Naive thymus-derived CD4-positive, alpha-beta T cell (primary cell): Measurements from ENCODE around the gene RABL3. TPM values are rescaled to one million over a fixed set of nuclear protein-coding genes. Genes with fewer than 3 reads are reported as not detected.
A peak's percentile ranks its signal among the peaks of the same experiment; 100 is the strongest.
"Not testable (repeated sequence)": the region's sequence is repeated elsewhere in the genome, so short reads cannot be mapped to it uniquely, and the experiment has no call there.

Experiments
- ATAC-seq: fragments of 150-1000 bp; cut with Tn5 transposase; 2 replicates; pipeline ENCODE4 v1.10.0; 2021; ENCODE audit warnings: mild to moderate bottlenecking, moderate library complexity
- CTCF ChIA-PET: fragments of 350-600 bp; sonication (Branson Sonifier 250); formaldehyde crosslinking; loops from one replicate; lab custom pipeline; 2021; ENCODE audit warnings: antibody characterized with exemption; lab: Charles Lee
- POLR2A ChIA-PET: fragments of 350-600 bp; sonication (Branson Sonifier 250); formaldehyde crosslinking; loops from one replicate; lab custom pipeline; 2021; ENCODE audit warnings: antibody characterized with exemption, inconsistent platforms; lab: Charles Lee
- DNase-seq, 9 donors: peaks; one replicate each; pipeline versions ENCODE4 v3.0.0 to v3.0.0-alpha.2; 2020 to 2022; ENCODE audit warnings: mixed read lengths in 1 of 9
- H3K27ac ChIP-seq: one replicate; pipeline ENCODE4 v1.7.0; 2013; ENCODE audit warnings: mild to moderate bottlenecking, low read depth, low read length, moderate library complexity
- H3K27me3 ChIP-seq, 2 donors: one replicate each; pipeline ENCODE4 v1.7.0; 2013; ENCODE audit warnings: low read length in 2 of 2, mild to moderate bottlenecking in 2 of 2, moderate library complexity in 2 of 2; ENCODE audit not compliant: control insufficient read depth in 2 of 2, insufficient read depth in 2 of 2
- H3K36me3 ChIP-seq, 3 experiments: 1 replicate in 2 of 3; 2 replicates in 1 of 3; pipeline ENCODE4 v1.7.0; 2013; ENCODE audit warnings: low read length in 3 of 3, mild to moderate bottlenecking in 3 of 3, moderate library complexity in 1 of 3; ENCODE audit not compliant: insufficient read depth in 3 of 3, control insufficient read depth in 2 of 3
- H3K4me1 ChIP-seq, 2 donors: one replicate each; pipeline ENCODE4 v1.7.0; 2013; ENCODE audit warnings: low read length in 2 of 2, mild to moderate bottlenecking in 2 of 2, moderate library complexity in 1 of 2; ENCODE audit not compliant: control insufficient read depth in 2 of 2, insufficient read depth in 2 of 2
- H3K4me3 ChIP-seq: 2 replicates; pipeline ENCODE4 v1.7.0; 2013; ENCODE audit warnings: mild to moderate bottlenecking, low read length
- H3K9me3 ChIP-seq, 3 experiments: 1 replicate in 2 of 3; 2 replicates in 1 of 3; pipeline ENCODE4 v1.7.0; 2013; ENCODE audit warnings: low read length in 3 of 3; ENCODE audit not compliant: control insufficient read depth in 2 of 3
- H3K27ac Mint-ChIP-seq, 9 donors: one replicate each; pipeline ENCODE4 v1.8.0; 2020 to 2022; ENCODE audit warnings: mixed read lengths in 9 of 9, mild to moderate bottlenecking in 8 of 9, moderate library complexity in 5 of 9, inconsistent platforms in 2 of 9
- H3K27me3 Mint-ChIP-seq, 5 donors: one replicate each; pipeline ENCODE4 v1.8.0; 2021 to 2022; ENCODE audit warnings: mixed read lengths in 5 of 5, mild to moderate bottlenecking in 1 of 5
- H3K36me3 Mint-ChIP-seq, 5 donors: one replicate each; pipeline ENCODE4 v1.8.0; 2020 to 2022; ENCODE audit warnings: mixed read lengths in 5 of 5, mild to moderate bottlenecking in 3 of 5, inconsistent platforms in 1 of 5
- H3K4me1 Mint-ChIP-seq, 7 donors: one replicate each; pipeline ENCODE4 v1.8.0; 2020 to 2022; ENCODE audit warnings: mixed read lengths in 7 of 7, mild to moderate bottlenecking in 3 of 7, inconsistent platforms in 1 of 7
- H3K4me3 Mint-ChIP-seq, 10 donors: one replicate each; pipeline ENCODE4 v1.8.0; 2020 to 2022; ENCODE audit warnings: mild to moderate bottlenecking in 10 of 10, mixed read lengths in 10 of 10, moderate library complexity in 6 of 10, inconsistent platforms in 2 of 10
- H3K9me3 Mint-ChIP-seq, 11 donors: one replicate each; pipeline ENCODE4 v1.8.0; 2020 to 2022; ENCODE audit warnings: mixed read lengths in 11 of 11, mild to moderate bottlenecking in 4 of 11, inconsistent platforms in 1 of 11, moderate library complexity in 1 of 11
- intact Hi-C, 2 donors: fragments of 100-400 bp; cut with micrococcal nuclease; formaldehyde crosslinking; loops; one replicate each; pipeline ENCODE4 v1.15.1; 2023
- polyA plus RNA-seq, 2 donors: library from polyadenylated mRNA; unstranded; fragments of 300-500 nt; fragmentation: Illumina TruSeq; gene quantifications; one replicate each; pipeline ENCODE4 v1.2.3, GENCODE V29; 2021
- total RNA-seq, 6 experiments: library from RNA in 5 of 6; stranded (reverse) in 5 of 6; gene quantifications; 1 replicate in 5 of 6; 2 replicates in 1 of 6; pipeline ENCODE4 v1.2.3 and lab custom pipeline; 2021 to 2026

The RABL3 gene
- total and polyA plus RNA-seq, 7 experiments from 2014 or later = 15.4 to 40.6 (median 23.1) TPM

DNA sequence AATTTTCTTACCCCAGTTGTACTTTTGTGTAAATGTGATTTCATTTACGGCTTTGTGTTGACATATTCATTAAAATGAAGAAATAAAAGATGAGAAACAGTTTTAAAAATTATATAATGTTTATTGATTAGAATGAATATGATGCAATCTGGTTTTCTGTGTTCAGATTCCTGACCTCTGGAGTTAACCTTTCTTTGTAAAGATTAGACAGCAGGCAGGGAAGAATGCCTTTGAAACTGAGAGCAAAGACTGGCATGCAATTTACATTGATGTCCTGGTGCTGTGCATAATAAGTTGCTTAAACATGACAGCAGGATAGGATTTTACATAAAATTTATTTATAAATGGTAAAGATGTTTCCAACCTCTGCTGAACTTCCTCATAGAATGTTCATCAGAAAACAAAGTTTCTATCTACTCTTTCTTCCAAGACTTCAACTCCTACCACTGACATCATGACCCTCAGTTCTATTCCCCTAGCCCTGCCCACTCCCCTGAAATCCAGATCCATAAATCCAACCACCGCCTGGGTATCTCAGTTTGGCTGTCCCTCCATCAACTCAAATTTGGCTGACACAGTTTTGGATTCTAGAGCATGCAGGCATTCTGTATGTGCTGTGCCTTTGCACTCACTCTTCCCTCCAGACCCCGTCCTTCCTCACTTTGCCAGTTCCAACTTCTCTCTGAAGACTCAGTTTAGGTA lies 62.0 kb downstream of the RABL3 start:
- Histone ChIP-seq H3K27me3 (no peaks in the 10 kb centered on the region), H3K36me3 (no peaks in the 10 kb centered on the region), H3K27ac (no peak overlapping the region), H3K4me1 (no peaks in the 10 kb centered on the region), H3K4me3 (no peak overlapping the region), H3K9me3 (peaks cover 0 to 5% (median 0%) of the 10 kb centered on the region in 3 experiments)
- intact Hi-C loops = no loop called here
- H3K27me3 Mint-ChIP-seq = peaks cover 8 to 19% (median 8%) of the 10 kb centered on the region in 5 donors
- peaks cover 3 to 11% (median 4%) of the 10 kb centered on the region in 7 donors for H3K4me1 Mint-ChIP-seq
- no peak overlapping the region for H3K4me3 Mint-ChIP-seq
- no peak overlapping the region for H3K27ac Mint-ChIP-seq
- ATAC-seq = no peak
- CTCF ChIA-PET = interaction anchor here (0.6 kb wide), 1 partner anchor 1878 kb away, joined by 3 read pairs; no protein-coding TSS in a partner anchor
- POLR2A ChIA-PET = no interaction called here
- DNase-seq = no peak
- peaks cover 0 to 22% (median 12%) of the 10 kb centered on the region in 5 donors for H3K36me3 Mint-ChIP-seq
- H3K9me3 Mint-ChIP-seq = peaks cover 2 to 30% (median 10%) of the 10 kb centered on the region in 11 donors

DNA sequence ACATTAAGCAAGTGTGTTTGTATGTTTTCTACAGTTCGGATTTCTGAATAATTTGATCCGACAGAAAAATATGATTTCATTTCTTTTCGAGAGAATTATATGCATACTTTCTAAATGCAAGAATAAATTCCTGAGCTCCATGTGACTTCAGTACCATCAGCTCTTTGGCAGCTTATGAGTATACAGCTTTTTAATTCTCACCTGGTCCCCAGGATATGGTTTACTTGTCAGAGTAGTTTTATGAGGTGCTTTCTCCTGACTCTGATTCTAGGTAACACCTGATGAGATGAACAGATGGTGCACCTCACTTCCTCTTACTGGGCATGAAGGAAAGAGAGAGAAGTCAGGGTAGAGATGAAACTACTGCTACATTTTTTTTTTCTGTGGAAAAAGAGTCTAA lies 63.3 kb downstream of the RABL3 start:
- intact Hi-C loops = no loop called here
- H3K27me3 ChIP-seq = no peaks in the 10 kb centered on the region
- no peaks in the 10 kb centered on the region for H3K36me3 ChIP-seq
- Mint-ChIP-seq H3K4me3 (no peak overlapping the region), H3K9me3 (peaks cover 2 to 30% (median 10%) of the 10 kb centered on the region in 11 donors), H3K27ac (no peak overlapping the region), H3K27me3 (peaks cover 8 to 19% (median 10%) of the 10 kb centered on the region in 5 donors), H3K4me1 (peaks cover 3 to 11% (median 4%) of the 10 kb centered on the region in 7 donors), H3K36me3 (peaks cover 0 to 21% (median 12%) of the 10 kb centered on the region in 5 donors)
- ChIA-PET CTCF (interaction anchor here (0.7 to 0.8 kb wide), 2 partner anchors 10 to 134 kb away, joined by 4 to 5 read pairs; no protein-coding TSS in a partner anchor), POLR2A (interaction anchor here (0.8 to 1.2 kb wide), 3 partner anchors 13 to 63 kb away, joined by 3 to 5 read pairs (median 4); partner anchors contain the start of genes GTF2E1 and RABL3)
- H3K9me3 ChIP-seq = peaks cover 0 to 5% (median 0%) of the 10 kb centered on the region in 3 experiments
- H3K4me3 ChIP-seq = no peak overlapping the region
- ATAC-seq = no peak
- DNase-seq = no peak
- H3K4me1 ChIP-seq = no peaks in the 10 kb centered on the region
- no peak overlapping the region for H3K27ac ChIP-seq

DNA sequence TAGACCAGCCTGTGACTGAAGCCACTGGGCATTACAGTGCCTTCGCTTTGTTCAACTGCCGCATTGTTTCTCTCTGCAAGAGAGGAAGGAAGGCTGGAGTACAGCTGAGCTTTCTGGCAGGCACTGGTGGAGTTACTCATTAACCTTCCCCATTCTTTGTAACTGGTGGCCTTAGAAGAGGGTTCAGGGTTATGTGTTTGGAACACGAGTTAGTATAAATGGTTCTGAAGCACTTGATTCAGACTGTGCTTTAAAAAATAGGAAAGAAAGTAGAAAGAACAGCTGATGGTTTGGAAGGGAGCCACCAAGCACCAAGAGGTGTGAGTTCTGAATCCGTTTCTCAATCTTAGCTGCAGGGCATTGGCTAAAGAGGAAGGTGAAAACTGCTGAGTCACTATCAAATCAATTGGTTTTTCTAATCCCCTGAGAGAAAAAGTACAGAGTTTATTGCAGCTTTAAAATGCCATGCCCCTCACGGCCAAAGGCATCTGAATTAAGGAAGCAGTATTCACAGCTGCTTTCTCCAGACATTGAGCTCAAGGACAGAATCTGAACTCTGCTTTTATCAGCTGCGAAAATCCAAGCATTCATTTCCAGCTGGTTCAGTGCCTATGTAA lies 63.9 kb downstream of the RABL3 start:
- DNase-seq (no peak), ATAC-seq (peak; percentile 61)
- Mint-ChIP-seq H3K9me3 (peaks cover 2 to 30% (median 10%) of the 10 kb centered on the region in 11 donors), H3K27ac (peak overlapping the region in 1 of 9 donors; percentile 4), H3K36me3 (peaks cover 0 to 23% (median 12%) of the 10 kb centered on the region in 5 donors), H3K4me1 (peaks cover 3 to 11% (median 4%) of the 10 kb centered on the region in 7 donors), H3K27me3 (peaks cover 8 to 19% (median 10%) of the 10 kb centered on the region in 5 donors), H3K4me3 (peak overlapping the region in 4 of 10 donors; percentile 7 to 58 (median 39))
- no peak overlapping the region for H3K4me3 ChIP-seq
- H3K9me3 ChIP-seq = peaks cover 0 to 5% (median 0%) of the 10 kb centered on the region in 3 experiments
- H3K4me1 ChIP-seq = no peaks in the 10 kb centered on the region
- H3K27ac ChIP-seq = no peak overlapping the region
- no peaks in the 10 kb centered on the region for H3K36me3 ChIP-seq
- CTCF ChIA-PET = interaction anchor here (0.7 to 0.8 kb wide), 2 partner anchors 10 to 135 kb away, joined by 4 to 5 read pairs; no protein-coding TSS in a partner anchor
- no peaks in the 10 kb centered on the region for H3K27me3 ChIP-seq
- POLR2A ChIA-PET = interaction anchor here (0.8 to 1.2 kb wide), 3 partner anchors 13 to 64 kb away, joined by 3 to 5 read pairs (median 4); partner anchors contain the start of genes GTF2E1 and RABL3
- intact Hi-C loops = no loop called here

DNA sequence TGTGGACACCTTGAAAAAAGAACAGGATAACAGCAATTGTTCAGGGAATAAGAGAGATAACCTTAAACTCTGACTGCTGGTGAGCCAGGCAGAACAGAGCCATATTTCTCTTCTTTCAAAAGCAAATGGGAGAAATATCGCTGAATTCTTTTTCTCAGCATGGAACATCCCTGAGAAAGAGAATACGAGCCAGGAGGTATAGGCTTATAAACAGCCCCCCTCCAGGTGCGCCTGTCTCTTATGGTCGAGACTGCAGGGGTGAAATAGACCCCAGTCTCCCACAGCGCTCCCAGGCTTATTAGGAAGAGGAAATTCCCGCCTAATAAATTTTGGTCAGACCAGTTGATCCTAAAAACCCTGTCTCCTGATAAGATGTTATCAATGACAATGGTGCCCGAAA lies 65.1 kb downstream of the RABL3 start:
- H3K27me3 Mint-ChIP-seq = peaks cover 8 to 19% (median 10%) of the 10 kb centered on the region in 5 donors
- intact Hi-C loops, H3K36me3 ChIP-seq, H3K27me3 ChIP-seq, CTCF ChIA-PET, H3K4me1 ChIP-seq, H3K9me3 ChIP-seq, DNase-seq, ATAC-seq, POLR2A ChIA-PET, H3K27ac ChIP-seq, H3K4me3 Mint-ChIP-seq, H3K27ac Mint-ChIP-seq, H3K4me3 ChIP-seq: not testable (repeated sequence)
- peaks cover 0 to 23% (median 12%) of the 10 kb centered on the region in 5 donors for H3K36me3 Mint-ChIP-seq
- H3K4me1 Mint-ChIP-seq = peaks cover 3 to 11% (median 4%) of the 10 kb centered on the region in 7 donors
- H3K9me3 Mint-ChIP-seq = peaks cover 2 to 30% (median 10%) of the 10 kb centered on the region in 11 donors

DNA sequence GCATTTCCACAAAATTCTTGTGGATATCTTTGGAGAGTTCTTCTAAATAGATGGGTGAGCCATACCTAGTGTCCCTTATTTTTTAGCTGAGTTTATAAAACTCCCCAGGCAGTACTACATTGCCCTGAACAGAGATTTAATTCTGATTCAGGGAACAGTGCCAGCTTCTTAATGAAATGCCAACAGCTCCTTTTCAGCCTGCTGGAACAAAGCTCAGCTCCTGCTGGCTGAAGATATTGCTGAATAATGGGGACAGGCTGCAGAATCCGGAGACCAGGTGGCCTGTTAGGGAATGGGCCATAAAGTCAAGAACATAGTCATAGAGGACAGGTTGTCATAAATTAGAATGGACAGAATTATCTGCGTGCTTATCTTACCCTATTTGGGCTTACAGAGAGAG lies 69.2 kb downstream of the RABL3 start:
- no peaks in the 10 kb centered on the region for H3K27me3 ChIP-seq
- no peak overlapping the region for H3K4me3 Mint-ChIP-seq
- H3K27ac ChIP-seq = no peak overlapping the region
- intact Hi-C loops = no loop called here
- peaks cover 0 to 17% (median 12%) of the 10 kb centered on the region in 5 donors for H3K36me3 Mint-ChIP-seq
- H3K27ac Mint-ChIP-seq = no peak overlapping the region
- H3K36me3 ChIP-seq = no peaks in the 10 kb centered on the region
- H3K4me1 Mint-ChIP-seq = peaks cover 0 to 2% (median 0%) of the 10 kb centered on the region in 7 donors
- no peaks in the 10 kb centered on the region for H3K4me1 ChIP-seq
- no peak overlapping the region for H3K4me3 ChIP-seq
- H3K9me3 Mint-ChIP-seq = peaks cover 2 to 27% (median 6%) of the 10 kb centered on the region in 11 donors
- POLR2A ChIA-PET = no interaction called here
- peaks cover 2 to 13% (median 9%) of the 10 kb centered on the region in 5 donors for H3K27me3 Mint-ChIP-seq
- peaks cover 0 to 5% (median 0%) of the 10 kb centered on the region in 3 experiments for H3K9me3 ChIP-seq
- CTCF ChIA-PET = no interaction called here
- ATAC-seq (no peak), DNase-seq (no peak)

DNA sequence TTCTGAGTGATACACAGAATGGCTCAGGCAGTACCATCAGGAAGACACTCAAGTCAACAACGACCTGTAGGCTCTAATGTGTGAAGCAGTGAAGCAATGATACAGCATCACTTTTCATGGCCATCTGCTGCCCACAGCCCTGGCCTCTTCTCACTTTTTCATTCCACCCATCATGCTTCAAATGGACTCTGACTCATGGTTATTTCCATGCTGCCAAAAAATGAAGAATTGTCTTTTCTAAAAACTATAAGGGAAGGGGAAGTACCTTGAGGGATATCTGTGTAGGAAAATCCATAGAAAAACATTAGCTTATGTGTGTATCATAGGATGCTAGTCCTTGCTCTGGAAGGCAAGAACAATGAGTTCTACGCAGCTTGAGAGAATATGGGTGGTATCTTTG lies 71.7 kb downstream of the RABL3 start:
- intact Hi-C loops = no loop called here
- no peak overlapping the region for H3K27ac ChIP-seq
- no peaks in the 10 kb centered on the region for H3K9me3 ChIP-seq
- ChIA-PET CTCF (no interaction called here), POLR2A (no interaction called here)
- H3K27me3 ChIP-seq = no peaks in the 10 kb centered on the region
- H3K4me3 Mint-ChIP-seq = no peak overlapping the region
- peaks cover 0 to 4% (median 2%) of the 10 kb centered on the region in 5 donors for H3K27me3 Mint-ChIP-seq
- no peaks in the 10 kb centered on the region for H3K36me3 ChIP-seq
- peaks cover 0 to 2% (median 0%) of the 10 kb centered on the region in 11 donors for H3K9me3 Mint-ChIP-seq
- ATAC-seq (no peak), DNase-seq (no peak)
- H3K4me3 ChIP-seq = no peak overlapping the region
- H3K4me1 ChIP-seq = no peaks in the 10 kb centered on the region
- H3K4me1 Mint-ChIP-seq = peaks cover 0 to 2% (median 0%) of the 10 kb centered on the region in 7 donors
- no peak overlapping the region for H3K27ac Mint-ChIP-seq
- H3K36me3 Mint-ChIP-seq = peaks cover 0 to 16% (median 6%) of the 10 kb centered on the region in 5 donors
